ENCODE measurements around the gene SDHB. TPM values are rescaled to one million over a fixed set of nuclear protein-coding genes. Genes with fewer than 3 reads are reported as not detected.

SDHB gene
- total RNA-seq, 1 donor from 2014 or later, result 47.2 TPM

GRCh38 chr1:17045634-17046333 is 8.0 kb downstream of the SDHB start:
- peak overlapping the region; percentile 54 for H3K27ac Mint-ChIP-seq (ENCODE audit: unreplicated experiment)

GRCh38 chr1:17045150-17045549 is 8.7 kb downstream of the SDHB start:
- Mint-ChIP-seq H3K9me3 (no peaks in the 10 kb centered on the region), H3K4me1 (peaks cover 5% of the 10 kb centered on the region)

More at GRCh38 chr1:17045634-17046333, 8.0 kb downstream of the SDHB start:
- Mint-ChIP-seq H3K4me3 (no peak overlapping the region), H3K9me3 (no peaks in the 10 kb centered on the region), H3K36me3 (ENCODE audit: low read depth) (no peaks in the 10 kb centered on the region), H3K4me1 (peaks cover 7% of the 10 kb centered on the region), H3K27me3 (ENCODE audit: low read depth) (no peaks in the 10 kb centered on the region)
- peak; percentile 81 for TF ChIP-seq CTCF (conservative IDR thresholded peaks at IDR 0.05)
- DNase-seq (ENCODE audit: low read depth, low spot score), result no peak

GRCh38 chr1:17043676-17044075 is 10.2 kb downstream of the SDHB start:
- peaks cover 6% of the 10 kb centered on the region for H3K36me3 Mint-ChIP-seq (ENCODE audit: low read depth)
- TF ChIP-seq CTCF (conservative IDR thresholded peaks at IDR 0.05), result no peak
- DNase-seq (ENCODE audit: low read depth, low spot score), result no peak
- no peaks in the 10 kb centered on the region for H3K9me3 Mint-ChIP-seq
- peaks cover 5% of the 10 kb centered on the region for H3K4me1 Mint-ChIP-seq
- no peak overlapping the region for H3K27ac Mint-ChIP-seq (ENCODE audit: unreplicated experiment)
- H3K27me3 Mint-ChIP-seq (ENCODE audit: low read depth), result no peaks in the 10 kb centered on the region
- H3K4me3 Mint-ChIP-seq, result no peak overlapping the region

More at GRCh38 chr1:17045150-17045549, 8.7 kb downstream of the SDHB start:
- no peak for TF ChIP-seq CTCF (conservative IDR thresholded peaks at IDR 0.05)
- no peaks in the 10 kb centered on the region for H3K27me3 Mint-ChIP-seq (ENCODE audit: low read depth)
- peaks cover 3% of the 10 kb centered on the region for H3K36me3 Mint-ChIP-seq (ENCODE audit: low read depth)
- H3K27ac Mint-ChIP-seq (ENCODE audit: unreplicated experiment), result no peak overlapping the region
- H3K4me3 Mint-ChIP-seq, result no peak overlapping the region
- DNase-seq (ENCODE audit: low read depth, low spot score), result no peak

- Mint-ChIP-seq H3K9me3 (no peaks in the 10 kb centered on the region), H3K27ac (ENCODE audit: unreplicated experiment) (no peak overlapping the region), H3K36me3 (ENCODE audit: low read depth) (peaks cover 6% of the 10 kb centered on the region), H3K4me1 (no peaks in the 10 kb centered on the region), H3K4me3 (no peak overlapping the region), H3K27me3 (ENCODE audit: low read depth) (no peaks in the 10 kb centered on the region)
- TF ChIP-seq CTCF (conservative IDR thresholded peaks at IDR 0.05), result no peak
- no peak for DNase-seq (ENCODE audit: low read depth, low spot score)
These were observed 13.7 kb downstream of the SDHB start for GRCh38 chr1:17040135-17040534.

- Mint-ChIP-seq H3K27me3 (ENCODE audit: low read depth) (no peaks in the 10 kb centered on the region), H3K9me3 (no peaks in the 10 kb centered on the region), H3K4me1 (no peaks in the 10 kb centered on the region), H3K36me3 (ENCODE audit: low read depth) (peaks cover 6% of the 10 kb centered on the region), H3K27ac (ENCODE audit: unreplicated experiment) (no peak overlapping the region), H3K4me3 (no peak overlapping the region)
- TF ChIP-seq CTCF (conservative IDR thresholded peaks at IDR 0.05), result no peak
- DNase-seq (ENCODE audit: low read depth, low spot score), result no peak
These were observed 14.3 kb downstream of the SDHB start for GRCh38 chr1:17039522-17039921.

All from neural crest cell (in vitro differentiated cells).